GM12892 (cell line): ENCODE results near the gene KIAA1755. TPM values are rescaled to one million over a fixed set of nuclear protein-coding genes. Genes with fewer than 3 reads are reported as not detected.
A peak's percentile ranks its signal among the peaks of the same experiment; 100 is the strongest.

Experiments
- DNase-seq: peaks from one replicate; pipeline ENCODE4 v3.0.0; 2011; ENCODE audit not compliant: insufficient read length
- FAIRE-seq: peaks from 2 replicates; lab custom pipeline; 2011; peaks lifted over from hg19 to GRCh38; lab: Jason Lieb, UNC
- POLR2A ChIP-seq: IDR thresholded peaks from 2 replicates; pipeline ENCODE4 v1.6.1; 2011; ENCODE audit warnings: low read depth, low read length, control low read depth
- POLR2AphosphoS5 ChIP-seq: IDR thresholded peaks from 2 replicates; pipeline ENCODE4 v1.6.1; 2011; ENCODE audit warnings: low read depth, low read length, control low read depth
- TAF1 ChIP-seq: IDR thresholded peaks from 2 replicates; pipeline ENCODE4 v1.6.1; 2011; ENCODE audit warnings: low read depth, mild to moderate bottlenecking, control low read depth, low read length, borderline replicate concordance
- polyA plus RNA-seq: library from polyadenylated mRNA; unstranded; fragments of >200 nt; gene quantifications from one replicate; pipeline ENCODE4 v1.2.1, GENCODE V29; 2012; ENCODE audit warnings: missing spikeins, inconsistent platforms; ENCODE audit not compliant: missing spikeins

The KIAA1755 gene, protein sequence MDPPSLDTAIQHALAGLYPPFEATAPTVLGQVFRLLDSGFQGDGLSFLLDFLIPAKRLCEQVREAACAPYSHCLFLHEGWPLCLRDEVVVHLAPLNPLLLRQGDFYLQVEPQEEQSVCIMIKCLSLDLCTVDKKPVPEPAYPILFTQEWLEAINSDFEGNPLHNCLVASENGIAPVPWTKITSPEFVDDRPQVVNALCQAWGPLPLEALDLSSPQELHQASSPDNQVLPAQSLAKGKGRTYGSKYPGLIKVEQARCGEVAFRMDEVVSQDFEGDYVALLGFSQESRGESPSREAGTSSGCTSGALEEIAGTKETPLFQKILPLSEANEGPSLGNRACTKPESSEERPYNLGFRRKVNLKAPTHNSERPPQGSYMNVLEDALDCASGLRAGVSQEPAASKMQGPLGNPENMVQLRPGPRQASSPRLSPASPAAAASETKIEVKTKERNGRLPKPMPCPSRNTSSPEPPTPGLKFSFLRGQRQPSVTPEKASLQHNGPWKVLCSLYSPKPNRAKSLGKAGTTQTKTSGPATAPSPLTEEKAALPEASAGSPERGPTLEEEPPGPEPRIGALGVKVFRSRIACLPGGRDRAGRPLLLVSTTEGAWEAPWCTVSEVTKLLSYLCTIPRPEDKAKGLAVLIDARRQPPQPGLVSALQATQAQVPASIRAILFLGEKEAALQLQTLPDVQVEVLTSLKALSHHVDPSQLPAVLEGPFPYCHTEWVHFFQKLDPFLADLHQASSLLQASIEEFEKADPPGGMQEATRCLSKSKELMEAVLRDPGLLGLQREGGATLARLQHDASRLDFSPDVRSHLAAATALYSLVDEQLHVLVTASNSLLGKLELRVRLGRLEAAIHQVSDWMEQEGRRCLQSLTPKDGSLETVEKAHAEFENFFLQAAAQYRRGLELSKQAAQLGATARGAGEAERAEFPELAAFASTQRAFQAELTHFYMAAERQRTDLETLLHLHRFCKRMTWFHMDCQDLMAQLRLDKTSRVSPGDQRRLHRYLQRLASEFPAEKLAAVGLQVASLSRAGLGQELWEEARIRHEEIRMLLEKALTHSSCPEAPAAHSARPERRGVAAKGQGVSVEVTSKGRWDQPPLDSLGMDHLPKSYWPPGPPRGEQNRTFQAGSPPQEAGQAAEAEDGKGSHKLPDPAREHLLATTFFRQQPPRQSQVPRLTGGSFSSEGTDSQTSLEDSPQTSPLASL
- not detected for polyA plus RNA-seq

GRCh38 chr20:38260378-38261053 is at the start of gene KIAA1755:
TSS of gene KIAA1755 (minus strand) at chr20:38260735. CDS start at chr20:38260500, 235 bp downstream.
- FAIRE-seq, result no peak
- no peak for DNase-seq
- TF ChIP-seq TAF1 (no peak), POLR2A (no peak), POLR2AphosphoS5 (no peak)

DNA sequence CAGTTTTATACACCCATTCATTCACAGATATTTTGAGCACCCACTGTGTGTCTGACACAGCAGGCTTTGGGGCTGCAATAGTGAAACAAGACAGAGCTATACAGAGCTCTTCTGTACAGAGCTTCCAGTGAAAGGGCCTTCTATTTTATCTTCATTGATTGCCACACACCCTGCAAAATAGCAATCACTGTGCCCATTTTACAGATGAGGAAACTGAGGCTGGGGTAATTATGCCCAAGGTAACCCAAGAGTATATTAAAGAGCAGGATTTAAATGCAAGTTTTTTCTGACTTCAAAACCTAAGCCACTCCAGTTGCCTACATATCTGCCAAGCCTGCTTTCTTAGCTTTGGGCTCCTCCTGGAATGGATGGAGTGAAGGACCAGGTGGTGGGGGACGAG is 47.9 kb upstream of the KIAA1755 start:
- FAIRE-seq (no peak), DNase-seq (no peak)
- TF ChIP-seq TAF1 (no peak), POLR2A (no peak), POLR2AphosphoS5 (no peak)

DNA sequence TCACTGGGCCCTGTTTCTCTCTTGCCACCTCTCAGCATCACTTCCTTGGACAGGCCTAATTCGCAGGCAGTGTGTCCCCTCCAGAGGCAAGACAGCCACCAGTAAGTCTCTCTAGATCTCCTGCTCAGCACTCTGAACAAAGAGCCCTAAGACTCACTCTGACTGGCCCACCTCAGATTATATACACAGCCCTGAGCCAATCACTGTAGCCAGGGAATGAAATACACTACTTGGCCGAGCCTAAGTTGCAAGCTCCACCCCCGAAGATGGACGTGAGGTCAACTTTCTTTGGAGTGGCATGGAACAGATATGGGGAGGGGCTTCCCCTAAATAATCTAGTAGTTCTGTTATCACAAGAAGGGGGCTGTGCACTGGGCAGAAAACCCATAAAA is 47.5 kb upstream of the KIAA1755 start:
- TF ChIP-seq POLR2A (no peak), TAF1 (no peak), POLR2AphosphoS5 (no peak)
- DNase-seq, result no peak
- FAIRE-seq, result no peak

DNA sequence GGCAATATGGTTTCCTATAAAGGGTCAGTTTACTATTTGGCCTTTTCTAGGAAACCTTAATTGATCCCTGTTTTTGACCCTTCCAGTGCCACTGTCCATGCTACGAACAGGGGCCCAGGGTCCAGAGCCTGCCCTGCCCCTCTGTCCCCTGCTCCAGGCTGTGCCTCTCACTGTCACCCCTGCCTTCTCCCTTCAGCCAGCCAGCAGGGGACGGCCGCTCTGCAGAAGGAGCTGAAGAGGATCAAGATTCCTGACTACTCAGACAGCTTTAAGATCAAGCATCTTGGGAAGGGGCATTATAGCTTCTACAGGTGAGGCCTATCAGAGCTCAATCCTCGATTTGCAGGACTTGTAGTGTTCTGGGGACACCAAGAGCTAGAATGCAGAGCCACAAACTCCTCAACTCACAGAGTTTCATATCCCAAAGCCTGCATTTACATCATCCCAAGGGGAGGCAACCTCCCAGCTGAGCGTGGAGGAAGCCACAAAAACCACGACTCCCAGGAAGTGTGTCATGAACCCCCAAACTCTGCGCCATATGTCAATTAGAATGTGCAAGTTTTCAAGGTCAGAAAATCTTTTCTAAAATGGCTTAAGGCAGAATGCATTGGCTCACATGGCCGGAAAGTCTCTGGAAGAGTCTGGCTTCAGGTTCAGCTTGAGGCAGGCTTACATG is 47.0 kb upstream of the KIAA1755 start:
- no peak for FAIRE-seq
- no peak for DNase-seq
- TF ChIP-seq POLR2A (no peak), POLR2AphosphoS5 (no peak), TAF1 (no peak)

- no peak for DNase-seq
- FAIRE-seq, result no peak
- TF ChIP-seq POLR2AphosphoS5 (no peak), TAF1 (no peak)
Observed at GRCh38 chr20:38306379-38306778, 45.8 kb upstream of the KIAA1755 start.

- TF ChIP-seq POLR2A (no peak), POLR2AphosphoS5 (no peak), TAF1 (no peak)
- FAIRE-seq (no peak), DNase-seq (no peak)
Observed at GRCh38 chr20:38305541-38305940, 45.0 kb upstream of the KIAA1755 start.

- DNase-seq (no peak), FAIRE-seq (peak; percentile 76)
- TF ChIP-seq POLR2A (no peak), POLR2AphosphoS5 (no peak), TAF1 (no peak)
Observed at GRCh38 chr20:38304845-38305447, 44.4 kb upstream of the KIAA1755 start.

- DNase-seq, result no peak
- no peak for FAIRE-seq
- TF ChIP-seq POLR2AphosphoS5 (no peak), TAF1 (no peak), POLR2A (no peak)
Observed at GRCh38 chr20:38303908-38304379, 43.4 kb upstream of the KIAA1755 start, which contains the start of gene BPI. TSS of gene BPI (plus strand) at chr20:38304156. CDS start at chr20:38304224, 68 bp downstream.

DNA sequence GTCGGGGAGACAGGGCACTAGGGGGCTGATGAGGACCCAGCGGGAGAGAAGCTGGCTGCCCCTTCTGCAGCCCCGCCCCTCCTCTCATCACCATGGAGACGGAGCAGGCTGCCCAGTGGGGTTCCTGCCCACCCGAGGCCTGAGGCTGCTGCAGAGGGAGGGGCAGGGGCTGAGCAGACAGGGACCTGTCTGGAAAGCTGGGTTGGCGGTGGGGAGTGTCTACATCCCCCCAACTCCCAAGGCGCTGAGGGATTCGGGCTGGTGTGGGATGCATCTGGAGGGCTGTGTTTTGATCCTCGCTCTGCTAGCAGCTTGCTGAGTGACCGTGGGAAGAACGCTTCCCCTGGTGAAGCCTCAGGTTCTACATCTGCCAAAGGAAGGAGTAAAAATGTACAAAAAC is 42.3 kb upstream of the KIAA1755 start:
- FAIRE-seq (no peak), DNase-seq (no peak)
- TF ChIP-seq POLR2A (no peak), POLR2AphosphoS5 (no peak), TAF1 (no peak)
